Inflammatory macrophage (primary cell): ENCODE measurements around the gene NKAIN2.
"Not testable (repeated sequence)": the region's sequence is repeated elsewhere in the genome, so short reads cannot be mapped to it uniquely, and the experiment has no call there.

ENCODE experiments used
- DNase-seq, 2 donors: peaks; one replicate each; pipeline ENCODE4 v3.0.0-alpha.2; 2020 to 2022

NKAIN2 gene

GRCh38 chr6:124446961-124447360, 643.3 kb downstream of the NKAIN2 start:
- no peak for DNase-seq

GRCh38 chr6:124459268-124459667, 655.6 kb downstream of the NKAIN2 start:
- DNase-seq: no peak

GRCh38 chr6:124462750-124463149, 659.1 kb downstream of the NKAIN2 start:
- DNase-seq: no peak

- DNase-seq: no peak
Measured at GRCh38 chr6:124463271-124463670, 659.6 kb downstream of the NKAIN2 start.

GRCh38 chr6:124464600-124464999, 660.9 kb downstream of the NKAIN2 start:
- DNase-seq: not testable (repeated sequence)

GRCh38 chr6:124466949-124467348, 663.3 kb downstream of the NKAIN2 start:
- DNase-seq: no peak

- no peak for DNase-seq
Measured at GRCh38 chr6:124467366-124467765, 663.7 kb downstream of the NKAIN2 start.

- DNase-seq: no peak
Measured at GRCh38 chr6:124470803-124471202, 667.1 kb downstream of the NKAIN2 start.

GRCh38 chr6:124475176-124475575, 671.5 kb downstream of the NKAIN2 start:
- no peak for DNase-seq

- no peak for DNase-seq
Measured at GRCh38 chr6:124478906-124479305, 675.2 kb downstream of the NKAIN2 start.

- DNase-seq: no peak
Measured at GRCh38 chr6:124479991-124480430, 676.3 kb downstream of the NKAIN2 start.

- DNase-seq: no peak
Measured at GRCh38 chr6:124482071-124482491, 678.4 kb downstream of the NKAIN2 start.

GRCh38 chr6:124487623-124488431, 684.2 kb downstream of the NKAIN2 start:
- no peak for DNase-seq

- DNase-seq: no peak
Measured at GRCh38 chr6:124490122-124490521, 686.5 kb downstream of the NKAIN2 start.

- no peak for DNase-seq
Measured at GRCh38 chr6:124493259-124493658, 689.6 kb downstream of the NKAIN2 start.

- DNase-seq: no peak
Measured at GRCh38 chr6:124494956-124495664, 691.4 kb downstream of the NKAIN2 start.

GRCh38 chr6:124495665-124496190, 692.1 kb downstream of the NKAIN2 start:
- no peak for DNase-seq

- no peak for DNase-seq
Measured at GRCh38 chr6:124496334-124496733, 692.7 kb downstream of the NKAIN2 start.

GRCh38 chr6:124512431-124512830, 708.8 kb downstream of the NKAIN2 start:
- no peak for DNase-seq

- DNase-seq: no peak
Measured at GRCh38 chr6:124517339-124517738, 713.7 kb downstream of the NKAIN2 start.

GRCh38 chr6:124520514-124520913, 716.8 kb downstream of the NKAIN2 start:
- DNase-seq: no peak

GRCh38 chr6:124522335-124522734, 718.7 kb downstream of the NKAIN2 start:
- peak; percentile 10 to 31 for DNase-seq

- no peak for DNase-seq
Measured at GRCh38 chr6:124524491-124525200, 721.0 kb downstream of the NKAIN2 start.
